A172 (cell line): ENCODE data around the gene TSPYL1. TPM values are rescaled to one million over a fixed set of nuclear protein-coding genes. Genes with fewer than 3 reads are reported as not detected.

ENCODE experiments used
- DNase-seq: peaks from one replicate; pipeline ENCODE4 v3.0.0-alpha.2; 2015; ENCODE audit warnings: low spot score
- total RNA-seq: library from RNA; depleted of rRNA; stranded (reverse); fragments of >200 nt; shearing (Covaris generic); gene quantifications from 2 replicates; pipeline ENCODE4 v1.2.3, GENCODE V29; 2014

The TSPYL1 gene
- total RNA-seq, 1 experiment from 2014 or later: 71.0 TPM

DNA sequence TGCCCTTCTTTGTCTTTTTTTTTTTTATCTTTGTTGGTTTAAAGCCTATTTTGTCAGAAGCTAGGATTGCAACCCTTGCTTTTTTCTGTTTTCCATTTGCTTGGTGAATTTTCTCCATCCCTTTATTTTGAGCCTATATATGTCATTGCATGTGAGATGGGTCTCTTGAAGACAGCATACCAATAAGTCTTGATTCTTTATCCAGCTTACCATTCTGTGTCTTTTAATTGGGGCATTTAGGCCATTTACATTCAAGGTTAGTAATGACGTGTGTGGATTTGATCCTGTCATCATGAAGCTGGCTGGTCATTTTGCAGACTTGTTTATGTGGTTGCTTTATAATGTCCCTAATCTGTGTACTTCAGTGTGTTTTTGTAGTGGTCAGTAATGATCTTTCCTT, 16.4 kb downstream of the TSPYL1 start:
- no peak for DNase-seq

DNA sequence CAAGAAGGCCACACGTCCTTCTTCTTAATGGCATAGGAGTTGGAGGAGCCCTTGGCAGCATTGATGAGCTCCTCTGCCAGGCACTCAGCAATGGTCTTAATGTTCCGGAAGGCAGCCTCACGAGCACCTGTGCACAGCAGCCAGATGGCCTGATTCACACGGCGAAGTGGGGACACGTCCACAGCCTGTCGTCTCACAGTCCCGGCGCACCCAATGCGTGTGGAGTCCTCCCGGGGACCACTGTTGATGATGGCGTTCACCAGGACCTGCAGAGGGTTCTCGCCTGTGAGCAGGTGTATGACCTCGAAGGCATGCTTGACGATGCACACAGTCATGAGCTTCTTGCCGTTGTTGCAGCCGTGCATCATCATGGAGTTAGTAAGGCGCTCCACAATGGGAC, 21.2 kb downstream of the TSPYL1 start:
- no peak for DNase-seq

DNA sequence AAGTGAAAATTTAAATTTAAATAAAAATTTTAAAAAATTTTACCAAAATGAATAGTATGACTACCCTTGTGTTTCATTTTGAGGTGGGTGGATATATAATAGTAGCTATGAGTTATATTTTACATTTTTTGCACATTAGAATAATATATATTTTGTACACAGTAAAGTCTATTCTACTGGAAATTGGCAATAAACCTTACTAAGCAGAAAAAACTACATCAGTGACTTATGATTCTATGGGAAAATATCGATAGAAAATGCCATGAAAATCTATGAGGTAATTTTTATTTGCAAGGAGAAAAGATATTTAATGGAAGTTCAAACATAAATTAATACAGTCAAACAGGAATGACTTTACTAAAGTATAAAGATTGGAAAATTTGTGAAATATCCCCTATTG, 23.0 kb downstream of the TSPYL1 start:
- DNase-seq: no peak

GRCh38 chr6:116255246-116255800, 24.4 kb downstream of the TSPYL1 start:
- peak; percentile 25 for DNase-seq

DNA sequence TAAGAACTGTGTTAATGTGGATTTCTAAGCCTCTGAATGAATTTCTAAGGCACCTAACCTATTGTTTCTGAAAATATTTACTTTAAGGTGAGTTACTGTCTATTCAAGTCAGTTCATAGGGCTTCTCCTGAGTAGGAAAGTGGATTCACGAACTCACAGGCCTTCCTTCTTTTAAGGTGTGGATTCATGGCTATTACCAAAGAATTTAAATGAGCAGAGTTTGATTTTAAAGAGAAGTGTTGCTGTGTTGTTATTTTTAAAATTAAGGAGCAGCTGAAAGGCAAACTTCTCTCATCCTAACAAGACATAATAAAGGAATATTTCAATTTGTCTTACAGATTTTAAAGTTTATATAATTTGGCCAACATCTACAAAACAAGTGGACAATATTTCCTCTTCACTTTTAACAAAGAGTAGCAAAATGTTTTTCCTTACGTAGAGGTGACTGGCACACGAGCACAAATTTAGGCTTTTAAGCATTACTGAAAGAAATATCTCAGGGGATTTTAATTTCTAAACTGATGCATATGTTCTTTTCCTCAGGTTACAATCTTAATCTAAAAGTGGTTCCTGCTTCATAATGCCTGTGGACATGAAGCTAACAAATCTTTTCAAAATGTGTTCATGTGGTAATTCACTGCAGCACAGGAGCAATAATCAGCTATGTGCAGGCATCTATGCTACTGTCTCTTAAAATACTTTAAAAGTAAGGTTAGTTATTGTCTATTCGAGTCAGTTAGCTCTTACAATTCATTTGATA, 25.3 kb downstream of the TSPYL1 start:
- no peak for DNase-seq

GRCh38 chr6:116253505-116254296, 26.0 kb downstream of the TSPYL1 start, which contains the start of gene TSPYL4:
TSS of gene TSPYL4 (minus strand) at chr6:116254075. CDS start at chr6:116254008, 67 bp downstream.
- DNase-seq: peak; percentile 92

DNA sequence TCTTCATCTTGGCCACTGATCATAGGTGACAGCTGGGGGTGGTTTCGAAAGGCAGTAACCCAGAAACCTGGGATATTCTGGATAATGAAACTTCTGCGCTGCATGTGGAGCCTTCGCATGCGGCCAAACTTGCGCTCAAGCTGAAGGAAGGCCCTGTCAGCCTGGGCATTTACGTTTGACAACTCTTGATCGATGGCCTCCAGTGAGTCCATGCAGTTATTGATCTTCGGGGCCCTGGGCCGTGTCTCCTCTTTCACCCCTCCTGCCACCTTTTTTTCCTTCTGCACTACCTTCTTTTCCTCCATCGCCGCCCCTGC, 26.6 kb downstream of the TSPYL1 start:
- DNase-seq: no peak

DNA sequence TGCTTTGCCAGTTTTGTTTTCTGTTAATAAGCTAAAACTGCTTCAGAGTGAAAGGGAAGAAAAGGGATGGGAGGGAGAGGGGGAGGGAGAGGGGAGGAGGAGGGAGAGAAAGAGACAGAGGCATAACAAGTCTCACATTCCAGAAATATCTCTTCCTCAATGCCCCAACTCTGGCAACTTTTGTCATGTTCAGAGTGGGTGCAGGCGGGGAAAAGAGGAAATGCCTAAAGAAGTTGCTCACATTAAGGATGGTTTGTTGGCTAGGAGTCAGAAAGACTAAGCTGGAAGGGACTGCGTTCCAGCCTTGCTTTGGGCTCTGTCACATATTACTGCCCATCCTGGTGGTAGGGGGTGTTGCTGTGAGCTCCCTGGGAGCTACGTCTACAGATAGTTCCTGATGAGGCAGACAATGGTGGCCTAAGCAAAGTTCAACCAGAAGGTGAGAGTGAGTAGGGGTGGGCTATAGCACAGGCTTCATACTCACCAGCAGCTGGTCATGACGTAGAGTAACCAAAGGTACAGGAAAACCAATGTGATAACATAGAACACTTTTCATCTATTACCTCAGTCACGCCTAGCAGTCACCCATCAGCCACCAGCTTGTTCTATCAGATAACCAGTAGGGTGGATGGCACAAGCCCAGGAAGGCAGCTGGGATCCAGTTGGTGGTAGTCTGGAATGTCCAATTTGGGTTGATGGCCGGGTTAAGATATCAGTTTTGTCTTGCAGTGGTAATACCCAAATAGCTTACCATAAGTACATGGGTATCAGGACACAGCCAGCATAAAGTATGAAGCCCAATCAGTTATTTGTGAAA, 28.0 kb downstream of the TSPYL1 start:
- peak; percentile 34 for DNase-seq

DNA sequence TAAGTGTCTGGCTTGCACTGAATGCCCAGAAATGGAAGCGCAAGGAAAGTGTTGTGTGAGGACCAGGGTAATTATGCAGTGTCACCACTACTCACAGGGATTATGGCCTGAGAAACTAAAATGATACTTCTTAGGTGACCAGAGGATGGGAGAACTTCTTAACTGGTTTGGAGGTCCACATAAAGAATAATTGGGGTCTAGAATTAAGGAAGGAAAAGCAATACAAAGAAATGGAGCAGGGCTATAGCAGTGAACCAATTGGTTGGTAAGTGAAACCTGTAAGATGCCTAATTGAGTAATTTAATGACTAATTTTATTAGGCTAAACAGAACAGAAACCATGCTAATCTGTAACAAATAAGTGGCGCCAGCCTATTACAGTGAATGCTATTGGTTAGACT, 31.2 kb downstream of the TSPYL1 start:
- DNase-seq: no peak

DNA sequence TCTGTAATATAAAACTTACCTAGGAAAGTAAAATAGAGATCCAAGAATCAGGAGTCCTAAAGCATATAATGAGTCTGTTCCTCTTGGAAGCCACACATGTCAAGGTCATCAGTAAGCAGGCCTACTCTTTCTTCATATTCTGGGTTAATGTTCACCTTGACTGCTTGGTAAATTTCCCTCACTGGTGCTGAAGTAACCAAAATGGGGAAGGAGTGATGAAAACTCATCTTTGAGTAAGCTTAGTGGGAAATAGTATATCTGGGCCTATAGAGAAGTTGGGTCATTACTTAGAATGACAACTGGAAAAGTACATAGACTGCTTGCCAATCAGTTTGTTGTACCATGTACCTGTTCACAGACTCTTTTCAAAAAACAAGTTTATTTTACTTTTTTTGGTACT, 32.4 kb downstream of the TSPYL1 start:
- DNase-seq: no peak

DNA sequence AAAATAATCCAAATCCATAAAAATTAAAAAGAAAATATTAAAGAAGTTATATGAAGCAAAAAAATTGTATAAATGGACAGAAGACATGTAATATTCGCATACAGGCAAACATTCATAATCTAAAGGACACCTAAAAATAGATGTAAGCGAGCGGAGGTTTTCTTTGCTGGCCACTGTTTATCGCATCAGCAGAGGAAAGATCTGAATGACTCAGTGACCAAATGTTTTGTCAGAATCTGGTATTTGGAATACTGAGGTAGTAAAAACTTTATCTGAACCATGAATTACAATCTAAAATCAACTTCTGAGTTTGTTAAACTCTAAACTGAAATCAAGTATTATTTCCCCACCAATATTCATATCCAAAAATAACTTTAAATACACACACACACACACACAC, 33.6 kb downstream of the TSPYL1 start:
- DNase-seq: peak; percentile 46

GRCh38 chr6:116244284-116244683, 35.4 kb downstream of the TSPYL1 start:
- no peak for DNase-seq

DNA sequence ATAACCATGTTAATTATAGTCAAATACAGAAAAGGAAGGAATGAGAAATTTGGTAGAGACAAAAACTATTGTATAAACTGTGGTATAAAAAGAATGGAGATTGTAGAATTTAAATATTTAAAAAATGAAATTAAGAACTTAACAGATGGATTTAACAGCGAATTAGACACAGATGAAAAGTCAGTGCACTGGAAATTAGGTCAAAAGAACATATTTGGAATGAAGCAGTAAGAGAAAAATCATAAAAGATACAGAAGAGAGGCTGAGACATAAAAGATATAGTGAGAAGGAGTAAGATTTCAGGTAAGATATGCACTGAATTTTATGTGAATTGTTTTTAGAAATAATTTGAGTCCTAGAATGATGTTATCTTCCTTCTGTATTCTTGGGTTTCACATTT, 39.9 kb downstream of the TSPYL1 start:
- DNase-seq: no peak

GRCh38 chr6:116239256-116239655, 40.5 kb downstream of the TSPYL1 start:
- DNase-seq: no peak

DNA sequence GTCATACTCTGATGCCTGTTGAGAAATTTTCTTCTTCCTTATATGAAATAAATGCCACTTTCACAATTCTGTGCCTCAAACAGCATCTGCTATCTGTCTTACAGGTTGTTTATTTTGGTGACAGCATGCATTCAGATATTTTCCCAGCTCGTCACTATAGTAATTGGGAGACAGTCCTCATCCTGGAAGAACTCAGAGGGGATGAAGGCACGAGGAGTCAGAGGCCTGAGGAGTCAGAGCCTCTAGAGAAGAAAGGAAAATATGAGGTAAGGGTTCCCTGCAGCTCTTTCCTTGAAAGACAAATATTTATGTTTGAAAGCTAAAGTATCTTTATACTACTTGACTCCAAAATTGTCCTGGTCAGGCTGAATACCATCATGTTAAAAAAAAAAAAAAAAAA, 41.6 kb downstream of the TSPYL1 start:
- DNase-seq: no peak

DNA sequence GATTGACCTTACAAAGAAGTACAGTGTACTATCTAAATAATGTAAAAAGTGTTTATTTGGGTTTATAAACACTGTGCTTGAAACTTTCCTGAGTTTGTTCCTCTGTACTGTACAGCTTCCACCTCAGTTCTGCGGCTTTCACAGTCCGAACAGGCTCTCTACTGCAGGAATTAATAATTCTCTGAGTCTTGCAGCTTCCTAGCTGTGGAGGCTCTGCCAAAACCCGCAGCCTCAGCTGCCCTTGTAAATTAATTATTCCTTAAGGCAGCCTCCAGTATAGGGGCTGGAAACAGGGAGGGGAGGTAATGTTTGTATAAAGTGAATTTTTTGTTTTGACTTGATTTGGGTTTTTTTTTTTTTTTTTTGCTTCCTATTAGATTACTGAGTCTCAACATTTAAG, 45.0 kb downstream of the TSPYL1 start:
- DNase-seq: no peak

DNA sequence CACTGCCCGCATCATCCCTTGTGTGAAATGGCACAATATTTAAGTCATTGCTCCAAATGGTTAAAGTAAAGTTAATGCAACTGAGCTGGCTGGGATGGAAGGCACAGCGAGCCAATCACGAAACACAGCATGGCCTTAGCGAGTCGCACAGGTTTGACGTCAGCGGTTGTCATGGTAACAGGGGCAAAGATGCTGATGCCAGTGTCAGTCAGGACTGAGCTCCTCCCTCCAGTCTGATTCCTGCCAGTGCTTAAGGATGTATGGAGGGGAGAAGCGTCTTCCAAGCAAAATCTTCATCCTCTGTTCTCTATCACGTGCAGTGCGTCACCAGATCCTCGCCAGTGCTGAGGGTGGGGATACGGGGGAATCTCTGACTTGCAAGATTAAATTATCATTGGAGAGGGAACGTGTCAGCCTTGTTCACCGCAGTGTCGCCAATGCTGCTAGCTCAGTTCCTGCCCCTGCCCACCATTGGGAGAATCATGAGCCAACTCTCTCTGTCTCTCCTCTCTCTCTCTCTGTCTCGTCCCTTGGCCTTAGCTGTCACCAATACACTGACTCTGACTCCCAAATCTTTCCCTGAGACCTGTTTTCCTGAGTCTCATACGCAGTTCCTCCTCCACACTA, 50.3 kb downstream of the TSPYL1 start:
- peak; percentile 97 for DNase-seq
